Transverse colon (tissue), 3 donors: ENCODE measurements around the gene OPRM1.

Source experiments
- POLR2A ChIP-seq: fragments of 450-650 bp; IDR thresholded peaks from one replicate; pipeline ENCODE4 v1.6.1; 2016; ENCODE audit warnings: antibody characterized with exemption, mild to moderate bottlenecking, moderate library complexity
- TF ChIP-seq, protein P1 (sequence below), 5 experiments: fragments of 200-600 bp in 3 of 5; fragments of 450-650 bp in 2 of 5; sonication (generic) in 3 of 5; IDR thresholded peaks; 1 replicate in 2 of 5; 2 replicates in 3 of 5; pipeline ENCODE4 v1.5.1; 2016 to 2017; ENCODE audit warnings: antibody characterized with exemption in 5 of 5, inconsistent platforms in 3 of 5, mild to moderate bottlenecking in 2 of 5, moderate library complexity in 1 of 5

DNA sequence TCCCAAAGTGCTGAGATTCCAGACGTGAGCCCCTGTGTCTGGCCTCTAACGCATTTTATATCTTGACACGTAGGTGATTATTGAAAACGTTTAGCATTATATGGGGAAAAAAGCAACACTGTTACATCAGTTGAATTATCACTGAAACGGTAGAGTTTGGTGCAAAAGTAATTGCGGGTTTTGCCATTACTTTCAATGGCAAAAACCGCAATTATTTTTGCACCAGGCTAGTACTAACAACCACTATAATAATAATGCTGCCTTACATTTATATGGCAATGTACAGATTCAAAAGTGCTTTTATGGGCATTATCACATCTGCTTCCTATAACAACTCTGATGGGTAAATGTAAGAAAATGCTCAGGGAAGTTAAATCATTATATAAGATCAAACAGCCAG lies 57.3 kb downstream of the OPRM1 start:
- TF ChIP-seq POLR2A, result no peak
- TF ChIP-seq, protein P1, sequence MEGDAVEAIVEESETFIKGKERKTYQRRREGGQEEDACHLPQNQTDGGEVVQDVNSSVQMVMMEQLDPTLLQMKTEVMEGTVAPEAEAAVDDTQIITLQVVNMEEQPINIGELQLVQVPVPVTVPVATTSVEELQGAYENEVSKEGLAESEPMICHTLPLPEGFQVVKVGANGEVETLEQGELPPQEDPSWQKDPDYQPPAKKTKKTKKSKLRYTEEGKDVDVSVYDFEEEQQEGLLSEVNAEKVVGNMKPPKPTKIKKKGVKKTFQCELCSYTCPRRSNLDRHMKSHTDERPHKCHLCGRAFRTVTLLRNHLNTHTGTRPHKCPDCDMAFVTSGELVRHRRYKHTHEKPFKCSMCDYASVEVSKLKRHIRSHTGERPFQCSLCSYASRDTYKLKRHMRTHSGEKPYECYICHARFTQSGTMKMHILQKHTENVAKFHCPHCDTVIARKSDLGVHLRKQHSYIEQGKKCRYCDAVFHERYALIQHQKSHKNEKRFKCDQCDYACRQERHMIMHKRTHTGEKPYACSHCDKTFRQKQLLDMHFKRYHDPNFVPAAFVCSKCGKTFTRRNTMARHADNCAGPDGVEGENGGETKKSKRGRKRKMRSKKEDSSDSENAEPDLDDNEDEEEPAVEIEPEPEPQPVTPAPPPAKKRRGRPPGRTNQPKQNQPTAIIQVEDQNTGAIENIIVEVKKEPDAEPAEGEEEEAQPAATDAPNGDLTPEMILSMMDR (IDR thresholded peaks at IDR 0.05), result no peak
